HCT116 (cell line): ENCODE results near the gene HHIPL1. TPM values are rescaled to one million over a fixed set of nuclear protein-coding genes. Genes with fewer than 3 reads are reported as not detected.

ENCODE experiments used
- ATAC-seq: fragments of 200-7000 bp; cut with Tn5 transposase; 2 replicates; pipeline ENCODE4 v1.9.1; 2020; ENCODE audit warnings: mild to moderate bottlenecking, moderate library complexity
- BruUV-seq: library from RNA; stranded (reverse); fragments of 400-500 nt; replicated peaks from 2 replicates; lab custom pipeline; 2021; lab: Mats Ljungman, UMichigan
- CTCF ChIA-PET: fragments of 300-600 bp; sonication (Branson Sonifier 250); formaldehyde crosslinking; loops from one replicate; lab custom pipeline; 2021; ENCODE audit warnings: antibody characterized with exemption; lab: Charles Lee
- POLR2A ChIA-PET: fragments of 300-600, 350-600 bp; sonication (Branson Sonifier 250); formaldehyde crosslinking; loops from one replicate; lab custom pipeline; 2021; ENCODE audit warnings: antibody characterized with exemption; lab: Charles Lee
- RAD21 ChIA-PET, 2 experiments: fragments of 300-600 bp; sonication (Branson Sonifier 250); formaldehyde crosslinking; loops; one replicate each; lab custom pipeline; 2023; ENCODE audit warnings: low total read pairs in 2 of 2; ENCODE audit not compliant: uncharacterized antibody in 2 of 2, unreplicated experiment in 2 of 2, low non-redundant PET in 1 of 2; lab: Charles Lee
- DNase-seq: peaks from one replicate; pipeline ENCODE4 v3.0.0-alpha.2; 2010; ENCODE audit warnings: low read depth, low spot score
- H2AFZ ChIP-seq: fragments of 200-600 bp; shearing (Covaris generic), sonication (generic); 2 replicates; pipeline ENCODE4 v1.6.1; 2017; ENCODE audit warnings: low read depth, mixed run types, mixed read lengths, antibody characterized with exemption, low read length; ENCODE audit not compliant: poor library complexity, severe bottlenecking
- H3K27ac ChIP-seq: 2 replicates; pipeline ENCODE4 v1.5.1; 2012; ENCODE audit warnings: low read depth, low read length
- H3K27me3 ChIP-seq: fragments of 200-600 bp; sonication (generic); 2 replicates; pipeline ENCODE4 v1.6.1; 2016; ENCODE audit warnings: mixed run types, low read length, mixed read lengths; ENCODE audit not compliant: insufficient read depth
- H3K36me3 ChIP-seq, 2 experiments: fragments of 200-500 bp in 1 of 2; fragments of 200-600 bp in 1 of 2; sonication (Bioruptor generic) in 1 of 2; sonication (generic) in 1 of 2; 2 replicates each; pipeline versions ENCODE4 v1.5.1 to v1.6.1; 2014 to 2016; ENCODE audit warnings: low read length in 2 of 2, inconsistent platforms in 1 of 2, mixed read lengths in 1 of 2, mixed run types in 1 of 2; ENCODE audit not compliant: insufficient read depth in 2 of 2, control insufficient read depth in 1 of 2
- H3K4me1 ChIP-seq, 2 experiments: fragments of 200-600 bp in 1 of 2; sonication (generic) in 1 of 2; 2 replicates each; pipeline versions ENCODE4 v1.5.1 to v1.6.1; 2012 to 2017; ENCODE audit warnings: low read length in 2 of 2, inconsistent platforms in 1 of 2, mild to moderate bottlenecking in 1 of 2, mixed read lengths in 1 of 2, mixed run types in 1 of 2, moderate library complexity in 1 of 2; ENCODE audit not compliant: insufficient read depth in 2 of 2, control insufficient read depth in 1 of 2
- H3K4me2 ChIP-seq: fragments of 200-600 bp; sonication (generic); 2 replicates; pipeline ENCODE4 v1.6.1; 2017; ENCODE audit warnings: mixed run types, low read length, mixed read lengths
- H3K4me3 ChIP-seq, 2 experiments: fragments of 200-600 bp in 1 of 2; sonication (generic) in 1 of 2; replicated peaks in 1 of 2; 2 replicates each; pipeline ENCODE4 v1.5.1; 2011 to 2016; ENCODE audit warnings: low read length in 2 of 2, control low read depth in 1 of 2, low read depth in 1 of 2, mild to moderate bottlenecking in 1 of 2, mixed read lengths in 1 of 2, mixed run types in 1 of 2
- H3K79me2 ChIP-seq: fragments of 200-600 bp; sonication (generic); 2 replicates; pipeline ENCODE4 v1.6.1; 2017; ENCODE audit warnings: mild to moderate bottlenecking, mixed run types, low read length, moderate library complexity, mixed read lengths; ENCODE audit not compliant: insufficient read depth
- H3K9ac ChIP-seq: fragments of 200-600 bp; sonication (generic); 2 replicates; pipeline ENCODE4 v1.6.1; 2016; ENCODE audit warnings: low read length, mixed read lengths
- H3K9me2 ChIP-seq: fragments of 200-600 bp; sonication (generic), shearing (Covaris generic); 2 replicates; pipeline ENCODE4 v1.6.1; 2017; ENCODE audit warnings: mixed run types, mild to moderate bottlenecking, moderate library complexity; ENCODE audit not compliant: insufficient read depth
- H3K9me3 ChIP-seq, 2 experiments: fragments of 200-500 bp in 1 of 2; fragments of 200-600 bp in 1 of 2; sonication (Bioruptor generic) in 1 of 2; sonication (generic) in 1 of 2; 2 replicates each; pipeline ENCODE4 v1.6.1; 2014 to 2017; ENCODE audit warnings: low read length in 2 of 2, mixed read lengths in 2 of 2, inconsistent platforms in 1 of 2, low read depth in 1 of 2, mild to moderate bottlenecking in 1 of 2, mixed run types in 1 of 2, moderate library complexity in 1 of 2; ENCODE audit not compliant: control insufficient read depth in 1 of 2, insufficient read depth in 1 of 2
- H4K20me1 ChIP-seq: fragments of 200-600 bp; sonication (generic), shearing (Covaris generic); 2 replicates; pipeline ENCODE4 v1.6.1; 2017; ENCODE audit warnings: mixed run types, mild to moderate bottlenecking, moderate library complexity; ENCODE audit not compliant: insufficient read depth
- CEBPB ChIP-seq: IDR thresholded peaks from 2 replicates; pipeline ENCODE4 v1.6.1; 2012; ENCODE audit warnings: low read depth
- CTCF ChIP-seq, 3 experiments: fragments of 200-600 bp in 1 of 3; sonication (generic) in 1 of 3; IDR thresholded peaks in 2 of 3; conservative IDR thresholded peaks in 1 of 3; 2 replicates each; pipeline ENCODE4 v1.5.1; 2012 to 2017; ENCODE audit warnings: low read depth in 2 of 3, low read length in 2 of 3, antibody characterized with exemption in 1 of 3, borderline replicate concordance in 1 of 3, control low read depth in 1 of 3, mild to moderate bottlenecking in 1 of 3, mixed read lengths in 1 of 3, mixed run types in 1 of 3, moderate library complexity in 1 of 3; ENCODE audit not compliant: insufficient read depth in 1 of 3
- EGR1 ChIP-seq: IDR thresholded peaks from 2 replicates; pipeline ENCODE4 v1.6.1; 2012; ENCODE audit warnings: low read depth
- ELF1 ChIP-seq: IDR thresholded peaks from 2 replicates; pipeline ENCODE4 v1.6.1; 2012; ENCODE audit warnings: low read depth, borderline replicate concordance
- EZH2phosphoT487 ChIP-seq: fragments of 200-600 bp; IDR thresholded peaks from 2 replicates; pipeline ENCODE4 v1.6.1; 2018; ENCODE audit warnings: antibody characterized with exemption, borderline replicate concordance
- FOSL1 ChIP-seq: IDR thresholded peaks from 2 replicates; pipeline ENCODE4 v1.6.1; 2012; ENCODE audit warnings: low read depth
- JUND ChIP-seq: IDR thresholded peaks from 2 replicates; pipeline ENCODE4 v1.6.1; 2012
- MAX ChIP-seq: IDR thresholded peaks from 2 replicates; pipeline ENCODE4 v1.6.1; 2012
- POLR2A ChIP-seq: IDR thresholded peaks from 2 replicates; pipeline ENCODE4 v1.7.0; 2011; ENCODE audit warnings: borderline replicate concordance; ENCODE audit not compliant: insufficient read depth, insufficient read length; ENCODE audit errors: extremely low read depth
- POLR2AphosphoS5 ChIP-seq: IDR thresholded peaks from 2 replicates; pipeline ENCODE4 v1.6.1; 2011; ENCODE audit warnings: mild to moderate bottlenecking, low read depth, low read length, moderate library complexity
- SIN3A ChIP-seq: IDR thresholded peaks from 2 replicates; pipeline ENCODE4 v1.6.1; 2012; ENCODE audit warnings: low read depth
- SP1 ChIP-seq: IDR thresholded peaks from 2 replicates; pipeline ENCODE4 v1.6.1; 2012; ENCODE audit warnings: low read depth
- SRF ChIP-seq: IDR thresholded peaks from 2 replicates; pipeline ENCODE4 v1.6.1; 2012; ENCODE audit warnings: low read depth
- TCF7L2 ChIP-seq: IDR thresholded peaks from 2 replicates; pipeline ENCODE4 v1.7.0; 2011; ENCODE audit warnings: borderline replicate concordance, inconsistent platforms; ENCODE audit not compliant: insufficient read depth, insufficient read length; ENCODE audit errors: extremely low read depth
- ZNF274 ChIP-seq: fragments of 200-500 bp; sonication (Bioruptor generic); IDR thresholded peaks from 2 replicates; pipeline ENCODE4 v1.6.1; 2014; ENCODE audit warnings: mild to moderate bottlenecking, low read depth, low read length, inconsistent platforms
- intact Hi-C: fragments of 100-400 bp; cut with micrococcal nuclease; formaldehyde crosslinking; loops from 2 replicates; pipeline ENCODE4 v1.10.0; 2022
- total RNA-seq: library from RNA; stranded (reverse); gene quantifications from one replicate; pipeline ENCODE4 v1.2.1, GENCODE V29; 2021; ENCODE audit not compliant: unreplicated experiment
- TF ChIP-seq, protein P1 (sequence below): IDR thresholded peaks from 2 replicates; pipeline ENCODE4 v1.6.1; 2012

The HHIPL1 gene
- total RNA-seq, 1 experiment from 2014 or later = not detected

GRCh38 chr14:99602788-99603415 lies 42.0 kb upstream of the HHIPL1 start:
- TF ChIP-seq EGR1 = no peak
- TF ChIP-seq SRF = no peak
- TF ChIP-seq MAX = no peak
- no peak for TF ChIP-seq JUND
- TF ChIP-seq, protein P1, sequence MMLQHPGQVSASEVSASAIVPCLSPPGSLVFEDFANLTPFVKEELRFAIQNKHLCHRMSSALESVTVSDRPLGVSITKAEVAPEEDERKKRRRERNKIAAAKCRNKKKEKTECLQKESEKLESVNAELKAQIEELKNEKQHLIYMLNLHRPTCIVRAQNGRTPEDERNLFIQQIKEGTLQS = no peak
- TF ChIP-seq ELF1 = no peak
- TF ChIP-seq CTCF (IDR thresholded peaks at IDR 0.05 in 2 of 3, conservative IDR thresholded peaks at IDR 0.05 in 1 of 3; ENCODE audit: borderline replicate concordance in 1 of 3, insufficient read depth in 1 of 3, low read depth in 2 of 3, low read length in 2 of 3) = no peak
- no peak for TF ChIP-seq POLR2A
- no peak for TF ChIP-seq SIN3A
- TF ChIP-seq SP1 = no peak
- TF ChIP-seq ZNF274 = no peak
- no peak for TF ChIP-seq FOSL1
- no peak for TF ChIP-seq POLR2AphosphoS5
- TF ChIP-seq CEBPB = no peak
- no peak for TF ChIP-seq EZH2phosphoT487
- no peak for TF ChIP-seq TCF7L2
- peaks cover 51% of the 10 kb centered on the region for H3K79me2 ChIP-seq
- no peaks in the 10 kb centered on the region for H3K36me3 ChIP-seq
- no peak for DNase-seq
- no peak for ATAC-seq
- ChIA-PET RAD21 (no interaction called here), POLR2A (no interaction called here), CTCF (no interaction called here)
- peaks cover 19 to 32% of the 10 kb centered on the region in 2 experiments for H3K4me1 ChIP-seq
- H3K9ac ChIP-seq = peak overlapping the region; percentile 31
- intact Hi-C loops = no loop called here
- H3K4me3 ChIP-seq = peak overlapping the region; percentile 31 to 52
- H3K27ac ChIP-seq = no peak overlapping the region; the same call in 1 of the 2 replicates
- H3K9me2 ChIP-seq = no peaks in the 10 kb centered on the region
- no peaks in the 10 kb centered on the region for H3K9me3 ChIP-seq
- H2AFZ ChIP-seq = no peak overlapping the region
- H4K20me1 ChIP-seq = no peaks in the 10 kb centered on the region
- BruUV-seq = no TSS peak
- no peaks in the 10 kb centered on the region for H3K27me3 ChIP-seq
- peak overlapping the region; percentile 73 for H3K4me2 ChIP-seq
